GM12878 (cell line): ENCODE measurements around the gene NME7. TPM values are rescaled to one million over a fixed set of nuclear protein-coding genes. Genes with fewer than 3 reads are reported as not detected.

Experiments
- ATAC-seq: fragments of 200-7000 bp; cut with Tn5 transposase; 3 replicates; pipeline ENCODE4 v1.9.1; 2020; ENCODE audit warnings: mild to moderate bottlenecking, moderate library complexity
- BruUV-seq: library from RNA; stranded (reverse); fragments of 400-500 nt; replicated peaks from 2 replicates; lab custom pipeline; 2021; lab: Mats Ljungman, UMichigan
- CTCF ChIA-PET: fragments of 300-600 bp; sonication (Branson Sonifier 250); formaldehyde crosslinking; extraction: SDS; loops from one replicate; lab custom pipeline; 2021; ENCODE audit warnings: inconsistent platforms; lab: Yijun Ruan, JAX
- POLR2A ChIA-PET: fragments of 350-600 bp; formaldehyde crosslinking; extraction: SDS; loops from one replicate; lab custom pipeline; 2021; ENCODE audit warnings: inconsistent platforms; lab: Charles Lee
- RAD21 ChIA-PET: fragments of 300-600 bp; sonication (Branson Sonifier 250); formaldehyde crosslinking; loops from one replicate; lab custom pipeline; 2023; ENCODE audit warnings: antibody characterized with exemption; ENCODE audit not compliant: unreplicated experiment; lab: Charles Lee
- SMC1A ChIA-PET: fragments of 300-600 bp; sonication (Branson Sonifier 250); formaldehyde crosslinking; loops from one replicate; lab custom pipeline; 2023; ENCODE audit not compliant: unreplicated experiment, uncharacterized antibody; lab: Charles Lee
- DNase-seq: peaks from one replicate; pipeline ENCODE4 v3.0.0-alpha.2; 2011; ENCODE audit warnings: low read depth, low spot score
- FAIRE-seq: peaks from 3 replicates; lab custom pipeline; 2011; peaks lifted over from hg19 to GRCh38; lab: Jason Lieb, UNC
- H2AFZ ChIP-seq: 2 replicates; pipeline ENCODE4 v1.6.0; 2011; ENCODE audit warnings: low read depth, low read length, control low read depth; ENCODE audit not compliant: control insufficient read depth
- H3K27ac ChIP-seq: 2 replicates; pipeline ENCODE4 v1.5.1; 2011; ENCODE audit warnings: control low read depth; ENCODE audit not compliant: control insufficient read depth, insufficient read depth
- H3K27me3 ChIP-seq, 2 experiments: replicated peaks in 1 of 2; 2 replicates each; pipeline versions ENCODE4 v1.6.0 to v1.6.1; 2011; ENCODE audit warnings: low read length in 1 of 2; ENCODE audit not compliant: control insufficient read depth in 2 of 2, insufficient read depth in 2 of 2
- H3K36me3 ChIP-seq, 2 experiments: 2 replicates each; pipeline ENCODE4 v1.5.1; 2011; ENCODE audit warnings: low read length in 1 of 2; ENCODE audit not compliant: control insufficient read depth in 2 of 2, insufficient read depth in 2 of 2
- H3K4me1 ChIP-seq: 2 replicates; pipeline ENCODE4 v1.6.1; 2011; ENCODE audit warnings: mild to moderate bottlenecking, low read length, moderate library complexity, mixed read lengths; ENCODE audit not compliant: control insufficient read depth, insufficient read depth
- H3K4me2 ChIP-seq: 2 replicates; pipeline ENCODE4 v1.6.0; 2011; ENCODE audit warnings: control low read depth; ENCODE audit not compliant: control insufficient read depth, insufficient read depth
- H3K4me3 ChIP-seq: fragments of 200-600 bp; sonication (generic); 2 replicates; pipeline ENCODE4 v1.5.1; 2016
- H3K79me2 ChIP-seq: 2 replicates; pipeline ENCODE4 v1.6.0; 2011; ENCODE audit warnings: low read length; ENCODE audit not compliant: control insufficient read depth, insufficient read depth
- H3K9ac ChIP-seq: 2 replicates; pipeline ENCODE4 v1.8.0; 2011; ENCODE audit warnings: low read length, control low read depth, mixed read lengths; ENCODE audit not compliant: control insufficient read depth, insufficient read depth
- H3K9me3 ChIP-seq: replicated peaks from 3 replicates; pipeline ENCODE4 v1.5.1; 2011; ENCODE audit warnings: mild to moderate bottlenecking, low read length; ENCODE audit not compliant: control insufficient read depth, insufficient read depth
- H4K20me1 ChIP-seq: 2 replicates; pipeline ENCODE4 v1.6.0; 2011; ENCODE audit not compliant: control insufficient read depth, insufficient read depth
- CREB1 ChIP-seq: IDR thresholded peaks from 2 replicates; pipeline ENCODE4 v1.6.1; 2012; ENCODE audit warnings: low read depth, mild to moderate bottlenecking, inconsistent platforms
- EGR1 ChIP-seq, 2 experiments: IDR thresholded peaks; 1 replicate in 1 of 2; 2 replicates in 1 of 2; pipeline ENCODE4 v1.6.1; 2011 to 2012; ENCODE audit warnings: low read depth in 2 of 2, low read length in 2 of 2, borderline replicate concordance in 1 of 2, mild to moderate bottlenecking in 1 of 2, moderate library complexity in 1 of 2
- MYC ChIP-seq: IDR thresholded peaks from 2 replicates; pipeline ENCODE4 v1.6.1; 2011; ENCODE audit warnings: mild to moderate bottlenecking, low read length, moderate library complexity, inconsistent platforms; ENCODE audit not compliant: insufficient read depth, insufficient replicate concordance, insufficient read length, severe bottlenecking
- NKRF ChIP-seq: fragments of 450-650 bp; conservative IDR thresholded peaks from 2 replicates; pipeline ENCODE4 v1.6.1; 2017; ENCODE audit warnings: mild to moderate bottlenecking, moderate library complexity
- PAX5 ChIP-seq: IDR thresholded peaks from 2 replicates; pipeline ENCODE4 v1.6.1; 2011; ENCODE audit warnings: low read depth, low read length, borderline replicate concordance
- RB1 ChIP-seq: fragments of 450-650 bp; formaldehyde crosslinking; IDR thresholded peaks from 2 replicates; pipeline ENCODE4 v1.6.1; 2017; ENCODE audit warnings: mild to moderate bottlenecking, borderline replicate concordance
- RELA ChIP-seq: fragments of 450-650 bp; IDR thresholded peaks from 2 replicates; pipeline ENCODE4 v1.8.0; 2014; ENCODE audit warnings: borderline replicate concordance; ENCODE audit not compliant: partially characterized antibody
- ZNF384 ChIP-seq: IDR thresholded peaks from 2 replicates; pipeline ENCODE4 v1.6.1; 2012; ENCODE audit warnings: low read depth, mild to moderate bottlenecking, low read length, improper control_type of control experiment, borderline replicate concordance
- ZNF622 ChIP-seq: fragments of 450-650 bp; IDR thresholded peaks from 2 replicates; pipeline ENCODE4 v1.6.1; 2017; ENCODE audit warnings: mild to moderate bottlenecking, inconsistent platforms
- WGBS: methylation state at CpG from one replicate; pipeline ENCODE4 v1.1.6; 2016; ENCODE audit warnings: low lambda C conversion rate; ENCODE audit not compliant: insufficient replicate concordance, insufficient coverage; ENCODE audit errors: missing lambda C conversion rate; 5-methylcytosine and 5-hydroxymethylcytosine counted together
- in situ Hi-C: fragments of 300-500 bp; cut with MboI; formaldehyde crosslinking; loops from 9 replicates; pipeline ENCODE4 v1.14.3; 2018; ENCODE audit warnings: mixed read lengths
- intact Hi-C: fragments of 100-400 bp; cut with micrococcal nuclease; formaldehyde crosslinking; loops from one replicate; pipeline ENCODE4 v1.14.2; 2022; ENCODE audit not compliant: unreplicated experiment
- polyA plus RNA-seq, 11 experiments: library from polyadenylated mRNA; depleted of rRNA in 4 of 11; unstranded in 6 of 11; stranded (reverse) in 5 of 11; fragments of >200 nt; fragmentation: Nextera tagmentation in 4 of 11; fragmentation: Illumina TruSeq in 1 of 11; extraction: Ambion mirVana in 4 of 11; extraction: Trizol in 1 of 11; gene quantifications; 1 replicate in 1 of 11; 2 replicates in 10 of 11; pipeline versions ENCODE4 v1.2.1 to v1.2.3, GENCODE V29; 2011 to 2016; ENCODE audit warnings: inconsistent platforms in 2 of 11, missing spikeins in 2 of 11, low read depth in 1 of 11
- total RNA-seq, 4 experiments: library from RNA; depleted of rRNA in 3 of 4; stranded (reverse); fragments of >200 nt in 3 of 4; fragmentation: Illumina TruSeq in 1 of 4; extraction: Trizol in 1 of 4; gene quantifications; 2 replicates each; pipeline versions ENCODE4 v1.2.1 to v1.2.3, GENCODE V29; 2013 to 2021
- TF ChIP-seq, protein P1 (sequence below): IDR thresholded peaks from 2 replicates; pipeline ENCODE4 v1.6.1; 2012; ENCODE audit warnings: improper control_type of control experiment, low read depth, low read length; ENCODE audit not compliant: insufficient replicate concordance
- TF ChIP-seq, protein P2 (sequence below): fragments of 450-650 bp; IDR thresholded peaks from 2 replicates; pipeline ENCODE4 v1.6.1; 2018; ENCODE audit warnings: borderline replicate concordance, mild to moderate bottlenecking; ENCODE audit not compliant: partially characterized antibody
- TF ChIP-seq, protein P3 (sequence below): fragments of 450-650 bp; IDR thresholded peaks from 2 replicates; pipeline ENCODE4 v1.6.1; 2017; ENCODE audit warnings: low read depth, mild to moderate bottlenecking, moderate library complexity

Gene NME7
- total and polyA plus RNA-seq, 10 of the 15 experiments (the other 5 are each of a cell fraction or from before 2014, with no cell fraction given): 1.5 to 15.6 (median 7.2) TPM

DNA sequence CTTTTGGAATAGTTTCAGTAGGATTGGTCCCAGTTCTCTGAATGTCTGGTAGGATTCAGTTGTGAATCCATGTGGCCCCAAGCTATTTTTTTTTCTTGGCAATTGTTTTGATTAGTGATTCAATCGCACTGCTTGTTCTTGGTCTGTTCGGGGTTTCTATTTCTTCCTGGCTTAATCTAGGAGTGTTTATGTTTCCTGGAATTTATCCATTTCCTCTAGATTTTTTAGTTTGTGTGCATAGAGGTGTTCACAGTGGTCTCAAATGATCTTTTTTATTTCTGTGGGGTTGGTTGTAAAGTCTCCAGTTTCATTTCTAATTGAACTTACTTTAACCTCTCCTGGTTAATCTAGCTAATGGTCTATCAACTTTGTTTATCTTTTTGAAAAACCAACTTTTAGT is 117.6 kb downstream of the NME7 start:
- RAD21 ChIA-PET: no interaction called here
- no peak overlapping the region for H3K27ac ChIP-seq
- H2AFZ ChIP-seq: no peak overlapping the region
- H3K79me2 ChIP-seq: no peaks in the 10 kb centered on the region
- no peak overlapping the region for H3K4me2 ChIP-seq
- ATAC-seq (no peak), DNase-seq (no peak), FAIRE-seq (no peak)
- no peak overlapping the region for H3K4me3 ChIP-seq
- no peaks in the 10 kb centered on the region for H3K36me3 ChIP-seq
- no peak overlapping the region for H3K9ac ChIP-seq
- H4K20me1 ChIP-seq: no peaks in the 10 kb centered on the region
- 90% methylated on average over 2 of the region's 2 CpGs for WGBS
- intact Hi-C loops (no loop called here), in situ Hi-C loops (no loop called here)
- no TSS peak for BruUV-seq
- POLR2A ChIA-PET: no interaction called here
- H3K27me3 ChIP-seq: no peaks in the 10 kb centered on the region
- SMC1A ChIA-PET: interaction anchor here (0.6 to 1.4 kb wide), 3 partner anchors 10 to 98 kb away, joined by 3 to 4 read pairs (median 3); no protein-coding TSS in a partner anchor
- CTCF ChIA-PET: interaction anchor here (1.3 kb wide), 1 partner anchor 22 kb away, joined by 4 read pairs; no protein-coding TSS in a partner anchor
- no peaks in the 10 kb centered on the region for H3K9me3 ChIP-seq
- no peaks in the 10 kb centered on the region for H3K4me1 ChIP-seq
- TF ChIP-seq ZNF384 (no peak), RB1 (no peak), ZNF622 (no peak), EGR1 (IDR thresholded peaks at IDR 0.05; ENCODE audit: borderline replicate concordance in 1 of 2, low read depth in 2 of 2, low read length in 2 of 2) (no peak), CREB1 (no peak), RELA (no peak), NKRF (no peak), MYC (no peak), PAX5 (no peak)
- TF ChIP-seq, protein P1, sequence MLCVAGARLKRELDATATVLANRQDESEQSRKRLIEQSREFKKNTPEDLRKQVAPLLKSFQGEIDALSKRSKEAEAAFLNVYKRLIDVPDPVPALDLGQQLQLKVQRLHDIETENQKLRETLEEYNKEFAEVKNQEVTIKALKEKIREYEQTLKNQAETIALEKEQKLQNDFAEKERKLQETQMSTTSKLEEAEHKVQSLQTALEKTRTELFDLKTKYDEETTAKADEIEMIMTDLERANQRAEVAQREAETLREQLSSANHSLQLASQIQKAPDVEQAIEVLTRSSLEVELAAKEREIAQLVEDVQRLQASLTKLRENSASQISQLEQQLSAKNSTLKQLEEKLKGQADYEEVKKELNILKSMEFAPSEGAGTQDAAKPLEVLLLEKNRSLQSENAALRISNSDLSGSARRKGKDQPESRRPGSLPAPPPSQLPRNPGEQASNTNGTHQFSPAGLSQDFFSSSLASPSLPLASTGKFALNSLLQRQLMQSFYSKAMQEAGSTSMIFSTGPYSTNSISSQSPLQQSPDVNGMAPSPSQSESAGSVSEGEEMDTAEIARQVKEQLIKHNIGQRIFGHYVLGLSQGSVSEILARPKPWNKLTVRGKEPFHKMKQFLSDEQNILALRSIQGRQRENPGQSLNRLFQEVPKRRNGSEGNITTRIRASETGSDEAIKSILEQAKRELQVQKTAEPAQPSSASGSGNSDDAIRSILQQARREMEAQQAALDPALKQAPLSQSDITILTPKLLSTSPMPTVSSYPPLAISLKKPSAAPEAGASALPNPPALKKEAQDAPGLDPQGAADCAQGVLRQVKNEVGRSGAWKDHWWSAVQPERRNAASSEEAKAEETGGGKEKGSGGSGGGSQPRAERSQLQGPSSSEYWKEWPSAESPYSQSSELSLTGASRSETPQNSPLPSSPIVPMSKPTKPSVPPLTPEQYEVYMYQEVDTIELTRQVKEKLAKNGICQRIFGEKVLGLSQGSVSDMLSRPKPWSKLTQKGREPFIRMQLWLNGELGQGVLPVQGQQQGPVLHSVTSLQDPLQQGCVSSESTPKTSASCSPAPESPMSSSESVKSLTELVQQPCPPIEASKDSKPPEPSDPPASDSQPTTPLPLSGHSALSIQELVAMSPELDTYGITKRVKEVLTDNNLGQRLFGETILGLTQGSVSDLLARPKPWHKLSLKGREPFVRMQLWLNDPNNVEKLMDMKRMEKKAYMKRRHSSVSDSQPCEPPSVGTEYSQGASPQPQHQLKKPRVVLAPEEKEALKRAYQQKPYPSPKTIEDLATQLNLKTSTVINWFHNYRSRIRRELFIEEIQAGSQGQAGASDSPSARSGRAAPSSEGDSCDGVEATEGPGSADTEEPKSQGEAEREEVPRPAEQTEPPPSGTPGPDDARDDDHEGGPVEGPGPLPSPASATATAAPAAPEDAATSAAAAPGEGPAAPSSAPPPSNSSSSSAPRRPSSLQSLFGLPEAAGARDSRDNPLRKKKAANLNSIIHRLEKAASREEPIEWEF: no peak
- TF ChIP-seq, protein P2, sequence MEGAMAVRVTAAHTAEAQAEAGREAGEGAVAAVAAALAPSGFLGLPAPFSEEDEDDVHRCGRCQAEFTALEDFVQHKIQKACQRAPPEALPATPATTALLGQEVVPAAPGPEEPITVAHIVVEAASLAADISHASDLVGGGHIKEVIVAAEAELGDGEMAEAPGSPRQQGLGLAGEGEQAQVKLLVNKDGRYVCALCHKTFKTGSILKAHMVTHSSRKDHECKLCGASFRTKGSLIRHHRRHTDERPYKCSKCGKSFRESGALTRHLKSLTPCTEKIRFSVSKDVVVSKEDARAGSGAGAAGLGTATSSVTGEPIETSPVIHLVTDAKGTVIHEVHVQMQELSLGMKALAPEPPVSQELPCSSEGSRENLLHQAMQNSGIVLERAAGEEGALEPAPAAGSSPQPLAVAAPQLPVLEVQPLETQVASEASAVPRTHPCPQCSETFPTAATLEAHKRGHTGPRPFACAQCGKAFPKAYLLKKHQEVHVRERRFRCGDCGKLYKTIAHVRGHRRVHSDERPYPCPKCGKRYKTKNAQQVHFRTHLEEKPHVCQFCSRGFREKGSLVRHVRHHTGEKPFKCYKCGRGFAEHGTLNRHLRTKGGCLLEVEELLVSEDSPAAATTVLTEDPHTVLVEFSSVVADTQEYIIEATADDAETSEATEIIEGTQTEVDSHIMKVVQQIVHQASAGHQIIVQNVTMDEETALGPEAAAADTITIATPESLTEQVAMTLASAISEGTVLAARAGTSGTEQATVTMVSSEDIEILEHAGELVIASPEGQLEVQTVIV: no peak
- TF ChIP-seq, protein P3, sequence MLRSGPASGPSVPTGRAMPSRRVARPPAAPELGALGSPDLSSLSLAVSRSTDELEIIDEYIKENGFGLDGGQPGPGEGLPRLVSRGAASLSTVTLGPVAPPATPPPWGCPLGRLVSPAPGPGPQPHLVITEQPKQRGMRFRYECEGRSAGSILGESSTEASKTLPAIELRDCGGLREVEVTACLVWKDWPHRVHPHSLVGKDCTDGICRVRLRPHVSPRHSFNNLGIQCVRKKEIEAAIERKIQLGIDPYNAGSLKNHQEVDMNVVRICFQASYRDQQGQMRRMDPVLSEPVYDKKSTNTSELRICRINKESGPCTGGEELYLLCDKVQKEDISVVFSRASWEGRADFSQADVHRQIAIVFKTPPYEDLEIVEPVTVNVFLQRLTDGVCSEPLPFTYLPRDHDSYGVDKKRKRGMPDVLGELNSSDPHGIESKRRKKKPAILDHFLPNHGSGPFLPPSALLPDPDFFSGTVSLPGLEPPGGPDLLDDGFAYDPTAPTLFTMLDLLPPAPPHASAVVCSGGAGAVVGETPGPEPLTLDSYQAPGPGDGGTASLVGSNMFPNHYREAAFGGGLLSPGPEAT: no peak
